ENCODE data around the gene KCNG4. TPM values are rescaled to one million over a fixed set of nuclear protein-coding genes. Genes with fewer than 3 reads are reported as not detected.

The KCNG4 gene
- polyA plus RNA-seq, 3 donors: not detected

DNA sequence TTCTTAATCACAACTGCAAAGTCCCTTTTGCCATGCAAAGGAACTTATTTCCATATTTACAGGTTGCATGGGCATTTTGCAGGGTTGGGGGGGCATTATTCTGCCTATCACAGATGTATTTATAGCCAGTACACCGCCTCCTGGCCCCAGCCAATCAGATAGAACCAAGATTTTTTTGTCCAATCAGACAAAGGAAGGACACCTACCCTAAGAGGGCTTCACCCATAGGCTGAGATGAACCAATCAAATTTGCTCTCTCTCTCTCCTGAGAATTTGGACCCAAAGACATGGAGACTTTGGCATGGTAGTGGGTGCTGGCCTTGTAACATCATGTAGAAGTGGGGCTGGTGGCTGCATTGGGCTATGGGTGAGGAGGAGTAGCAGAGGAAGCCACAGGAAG lies 3.9 kb upstream of the KCNG4 start:
- H3K27ac ChIP-seq (ENCODE audit: low read depth, low read length): no peak overlapping the region
- 88 to 96% (median 90%) methylated on average over 1 of the region's 1 CpG for WGBS, 3 donors

- whole genome bisulfite sequencing, 3 donors: 82 to 88% (median 85%) methylated on average over 9 of the region's 9 CpGs
- no peak overlapping the region for H3K27ac ChIP-seq (ENCODE audit: low read depth, low read length)
Observed at GRCh38 chr16:84242839-84243238, 3.0 kb upstream of the KCNG4 start.

DNA sequence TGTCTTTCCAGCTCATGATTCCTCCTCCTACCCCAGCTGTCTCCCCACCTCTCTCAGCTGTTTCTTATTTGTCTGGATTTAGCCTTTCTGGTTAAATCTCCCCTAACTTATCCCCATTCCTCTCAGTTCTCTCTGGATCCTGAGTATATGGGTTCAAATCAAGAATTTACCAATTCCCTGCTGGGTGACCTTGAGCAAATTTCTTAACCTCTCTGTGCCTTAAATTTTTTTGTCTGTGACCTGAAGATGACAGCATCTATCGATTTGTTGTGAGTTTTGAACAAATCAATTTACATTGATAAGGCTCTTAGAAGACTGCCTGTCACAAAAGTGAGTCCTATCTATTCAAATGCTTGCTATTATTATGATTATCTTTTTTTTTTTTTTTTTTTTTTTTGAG lies 2.0 kb upstream of the KCNG4 start:
- WGBS, 3 donors: 63 to 77% (median 65%) methylated on average over 1 of the region's 1 CpG
- no peak overlapping the region for H3K27ac ChIP-seq (ENCODE audit: low read depth, low read length)

DNA sequence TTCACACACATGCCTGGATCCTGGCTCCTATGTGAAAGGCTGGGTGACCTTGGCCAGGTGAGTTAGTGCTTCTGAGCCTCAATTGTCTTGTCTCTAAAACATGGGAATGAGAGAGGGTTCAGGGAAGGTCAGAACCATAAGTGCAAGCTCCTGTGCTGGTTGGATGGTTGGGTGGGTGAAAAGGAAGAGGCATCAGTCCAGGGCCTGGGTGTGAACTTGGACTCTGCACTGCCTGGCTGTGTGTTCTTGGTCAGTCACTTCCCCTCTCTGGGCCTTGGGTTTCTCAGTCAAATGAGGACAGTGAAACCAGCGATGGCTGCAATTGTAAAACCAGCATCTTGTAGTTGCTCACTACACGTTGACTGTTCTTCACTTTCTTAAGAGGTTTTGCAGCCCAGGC lies 643 bp upstream of the KCNG4 start:
- WGBS, 3 donors: 75 to 83% (median 83%) methylated on average over 2 of the region's 2 CpGs
- no peak overlapping the region for H3K27ac ChIP-seq (ENCODE audit: low read depth, low read length)

DNA sequence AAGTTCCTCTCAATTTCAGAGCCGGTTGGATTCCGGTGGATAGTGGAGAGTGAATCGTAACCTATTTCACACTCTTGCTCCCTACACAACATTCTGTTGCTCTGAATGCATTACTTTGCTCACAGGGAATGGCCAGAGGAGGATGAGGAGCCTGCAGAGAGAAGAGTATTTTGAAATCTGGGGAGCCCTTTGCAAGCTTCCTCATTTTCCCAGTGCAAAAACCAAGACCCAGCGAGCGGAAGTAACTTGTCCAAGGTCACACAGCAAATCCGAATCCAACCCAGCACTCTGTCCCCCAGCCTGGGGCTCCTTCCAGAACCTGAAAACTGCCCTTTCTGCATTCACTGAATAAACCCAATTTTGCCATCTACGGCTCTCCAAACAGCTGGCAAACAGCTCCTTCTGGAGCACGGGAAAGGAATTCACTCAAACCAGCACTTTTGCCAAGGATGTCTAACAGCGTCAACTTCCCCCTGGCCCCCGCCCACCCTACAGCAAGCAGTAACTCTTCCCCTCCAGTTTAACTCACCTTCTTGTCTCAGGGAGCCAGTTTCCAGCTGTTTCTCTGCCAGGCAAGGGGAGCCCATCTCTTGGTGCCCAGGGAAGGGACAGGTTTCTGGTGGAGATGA lies 557 bp downstream of the KCNG4 start:
- WGBS, 3 donors: 34 to 40% (median 36%) methylated on average over 10 of the region's 10 CpGs
- no peak overlapping the region for H3K27ac ChIP-seq (ENCODE audit: low read depth, low read length)

DNA sequence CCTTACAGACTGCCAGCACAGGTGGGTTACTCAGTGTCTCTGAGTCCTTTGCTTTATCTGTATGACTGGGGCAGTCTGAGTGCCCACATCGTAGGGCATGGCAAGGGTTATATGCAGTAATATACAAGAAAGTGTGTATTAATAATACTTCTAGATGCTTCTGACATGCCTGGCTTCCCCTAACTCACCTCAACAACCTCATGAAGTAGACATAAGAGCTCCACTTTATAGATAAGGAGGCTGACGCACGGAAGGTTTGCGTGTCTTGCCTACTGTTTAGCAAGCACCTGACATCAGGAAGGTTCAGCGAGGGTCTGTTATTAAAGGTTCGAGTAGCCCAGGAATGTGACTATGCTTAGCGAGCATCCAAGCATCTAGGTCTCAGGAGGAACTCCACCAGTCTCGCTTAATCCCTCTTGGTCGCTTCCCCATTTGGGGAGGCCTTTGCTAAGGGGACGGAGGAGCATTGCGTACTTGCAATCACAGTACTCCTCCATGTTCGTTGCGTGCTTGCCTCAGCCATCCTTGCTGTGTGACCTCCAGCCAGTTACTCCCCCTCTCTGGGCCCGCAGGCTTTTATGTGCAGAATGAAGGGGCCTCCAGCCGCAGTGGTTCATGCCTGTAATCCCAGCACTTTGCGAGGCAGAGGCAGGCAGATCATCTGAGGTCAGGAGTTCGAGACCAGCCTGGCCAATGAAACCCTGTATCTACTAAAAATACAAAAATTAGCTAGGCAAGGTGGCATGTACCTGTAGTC lies 1.6 kb downstream of the KCNG4 start:
- no peak overlapping the region for H3K27ac ChIP-seq (ENCODE audit: low read depth, low read length)
- 73 to 88% (median 86%) methylated on average over 17 of the region's 17 CpGs for WGBS, 3 donors

GRCh38 chr16:84236671-84237070 lies 3.1 kb downstream of the KCNG4 start:
- WGBS, 3 donors: 79 to 94% (median 92%) methylated on average over 25 of the region's 25 CpGs
- H3K27ac ChIP-seq (ENCODE audit: low read depth, low read length): no peak overlapping the region

GRCh38 chr16:84234321-84235241 lies 5.2 kb downstream of the KCNG4 start:
- no peak overlapping the region for H3K27ac ChIP-seq (ENCODE audit: low read depth, low read length)
- WGBS, 3 donors: 49 to 56% (median 52%) methylated on average over 21 of the region's 21 CpGs

GRCh38 chr16:84233748-84234147 lies 6.1 kb downstream of the KCNG4 start:
- WGBS, 3 donors: 75 to 85% (median 76%) methylated on average over 9 of the region's 9 CpGs
- H3K27ac ChIP-seq (ENCODE audit: low read depth, low read length): no peak overlapping the region

DNA sequence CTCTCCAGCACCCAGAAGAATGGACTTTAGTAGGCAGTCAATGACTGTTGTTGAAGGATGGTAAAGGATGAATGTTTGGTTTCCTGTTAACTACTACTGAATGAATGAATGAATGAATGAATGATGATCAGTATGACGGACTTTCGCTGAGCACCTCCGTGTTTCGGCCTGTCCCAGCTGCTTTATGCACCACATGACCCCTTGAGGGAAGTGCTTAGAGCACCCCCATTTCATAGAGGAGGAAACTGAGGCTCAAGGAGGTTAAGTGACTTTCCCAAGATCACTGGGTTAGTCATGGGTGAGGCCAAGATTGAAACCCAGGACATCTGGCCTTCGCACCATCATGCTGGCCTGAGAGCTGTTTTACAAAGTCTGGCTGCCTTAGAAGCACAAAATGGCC lies 6.8 kb downstream of the KCNG4 start:
- no peak overlapping the region for H3K27ac ChIP-seq (ENCODE audit: low read depth, low read length)
- WGBS, 3 donors: 89 to 95% (median 94%) methylated on average over 5 of the region's 5 CpGs

DNA sequence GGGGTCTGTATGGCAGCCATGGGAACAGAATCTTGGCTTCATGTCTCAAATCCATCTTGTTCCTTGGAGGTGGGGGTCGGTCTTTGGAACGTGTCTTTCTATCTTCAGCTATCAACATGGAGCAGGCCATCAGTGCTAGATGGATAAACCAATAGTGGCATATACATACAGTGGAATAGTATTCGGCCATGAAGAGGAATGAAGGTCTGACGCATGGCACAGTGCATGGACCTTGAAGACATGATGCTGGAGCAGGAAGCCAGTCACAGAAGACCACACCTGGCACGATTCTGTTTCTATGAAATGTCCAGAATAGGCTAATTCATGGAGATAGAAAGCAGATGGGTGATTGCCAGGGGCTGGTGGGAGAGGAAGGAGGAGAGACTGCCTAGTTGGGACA lies 7.8 kb downstream of the KCNG4 start:
- WGBS, 3 donors: 82 to 91% (median 91%) methylated on average over 5 of the region's 5 CpGs
- no peak overlapping the region for H3K27ac ChIP-seq (ENCODE audit: low read depth, low read length)

DNA sequence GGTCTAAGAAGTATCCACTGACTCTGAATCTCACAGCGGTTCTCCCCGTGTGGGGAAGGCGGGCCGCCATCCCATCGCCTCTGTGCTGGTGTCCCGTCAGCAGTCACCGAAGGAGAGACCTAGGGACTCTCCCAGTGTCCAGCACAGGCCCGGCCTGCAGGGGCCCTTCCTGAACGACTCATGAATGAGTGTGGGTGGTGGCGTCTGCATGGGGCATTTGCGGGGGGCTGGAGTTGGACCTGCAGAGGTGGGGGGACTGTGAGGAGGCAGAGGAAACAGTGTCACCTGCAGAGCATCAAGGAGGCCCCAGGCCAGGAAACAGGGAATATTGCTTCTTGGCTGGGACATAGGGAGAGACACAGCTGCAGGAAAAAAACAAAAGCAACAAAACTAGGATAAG lies 10.3 kb downstream of the KCNG4 start:
- WGBS, 3 donors: 83 to 87% (median 84%) methylated on average over 11 of the region's 11 CpGs
- no peak overlapping the region for H3K27ac ChIP-seq (ENCODE audit: low read depth, low read length)

DNA sequence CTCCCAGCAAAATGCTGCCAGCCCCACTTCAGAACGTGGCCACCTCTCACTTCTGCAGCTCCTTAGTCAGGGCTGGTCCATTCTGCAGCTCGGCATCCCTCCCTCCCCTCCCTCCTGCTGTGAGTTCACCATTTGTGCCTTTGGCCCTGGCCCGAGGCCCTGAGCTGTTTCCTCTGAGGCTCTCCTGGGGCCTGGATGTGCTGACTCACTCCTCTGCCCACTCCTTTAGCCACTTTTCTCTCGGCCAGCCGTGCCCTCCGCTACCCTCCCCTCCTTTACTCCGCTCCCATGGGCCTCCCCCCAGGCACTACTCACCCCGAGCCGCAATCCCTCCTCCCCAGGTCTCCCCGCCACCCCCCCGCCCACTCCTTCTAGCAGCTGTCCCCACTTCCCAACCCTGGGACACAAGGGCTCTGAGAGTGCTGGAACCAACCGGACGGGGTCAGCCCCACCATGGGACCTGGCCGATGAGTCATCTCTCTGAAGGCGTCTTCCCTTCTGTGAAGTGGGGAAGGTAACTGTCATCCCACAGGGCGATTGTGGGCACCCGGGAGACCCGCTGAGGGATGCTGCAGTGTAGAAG lies 11.5 kb downstream of the KCNG4 start:
- WGBS, 3 donors: 17 to 36% (median 20%) methylated on average over 18 of the region's 18 CpGs
- H3K27ac ChIP-seq (ENCODE audit: low read depth, low read length): no peak overlapping the region

DNA sequence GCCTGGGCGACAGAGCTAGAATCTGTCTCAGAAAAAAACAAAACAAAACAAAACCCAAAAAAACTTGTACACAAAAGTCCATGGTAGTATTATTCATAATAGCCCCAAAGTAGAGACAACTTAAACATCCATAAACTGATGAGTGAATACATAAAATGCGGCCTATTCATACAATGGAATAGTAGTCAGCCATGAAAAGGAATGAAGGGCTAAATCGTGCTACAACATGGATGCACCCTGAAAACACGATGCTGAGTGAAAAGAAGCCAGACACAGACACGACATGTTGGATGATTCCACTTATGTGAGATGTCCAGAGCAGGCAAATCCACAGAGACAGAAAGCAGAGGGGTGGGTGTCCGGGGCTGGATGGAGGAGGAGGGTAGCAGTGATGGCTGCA lies 12.3 kb downstream of the KCNG4 start:
- no peak overlapping the region for H3K27ac ChIP-seq (ENCODE audit: low read depth, low read length)
- 87 to 90% (median 88%) methylated on average over 6 of the region's 6 CpGs for WGBS, 3 donors

- H3K27ac ChIP-seq (ENCODE audit: low read depth, low read length): no peak overlapping the region
- WGBS, 3 donors: 75 to 86% (median 82%) methylated on average over 8 of the region's 8 CpGs
Observed at GRCh38 chr16:84226026-84226425, 13.8 kb downstream of the KCNG4 start.

GRCh38 chr16:84225571-84225970 lies 14.2 kb downstream of the KCNG4 start:
- WGBS, 3 donors: 77 to 86% (median 85%) methylated on average over 7 of the region's 7 CpGs

GRCh38 chr16:84225126-84225525 lies 14.7 kb downstream of the KCNG4 start:
- 82 to 86% (median 83%) methylated on average over 3 of the region's 3 CpGs for WGBS, 3 donors
- H3K27ac ChIP-seq (ENCODE audit: low read depth, low read length): no peak overlapping the region

More at GRCh38 chr16:84225571-84225970, 14.2 kb downstream of the KCNG4 start:
- no peak overlapping the region for H3K27ac ChIP-seq (ENCODE audit: low read depth, low read length)

DNA sequence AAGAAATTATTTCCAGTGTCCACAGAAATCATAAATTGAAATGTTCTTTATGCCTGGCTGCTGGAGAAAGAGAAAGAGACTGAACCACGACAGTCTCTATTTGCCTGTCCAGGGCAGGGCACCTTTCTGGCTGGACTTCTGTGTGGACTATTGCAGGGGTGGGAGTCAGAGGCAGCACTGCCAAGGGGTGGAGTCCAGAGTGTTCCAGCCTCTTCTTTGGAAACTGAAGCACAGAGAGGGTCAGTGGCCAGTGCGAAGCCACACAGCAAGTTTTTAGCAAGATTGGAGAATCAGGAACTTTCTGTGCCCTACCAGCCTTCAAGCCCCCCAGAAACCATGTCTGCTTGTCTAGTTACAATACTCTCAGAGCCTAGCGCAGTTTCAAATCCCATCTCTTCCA lies 15.3 kb downstream of the KCNG4 start:
- 82 to 93% (median 91%) methylated on average over 3 of the region's 3 CpGs for WGBS, 3 donors
- H3K27ac ChIP-seq (ENCODE audit: low read depth, low read length): no peak overlapping the region

GRCh38 chr16:84223456-84223855 lies 16.4 kb downstream of the KCNG4 start:
- 83 to 91% (median 89%) methylated on average over 4 of the region's 4 CpGs for WGBS, 3 donors
- H3K27ac ChIP-seq (ENCODE audit: low read depth, low read length): no peak overlapping the region

Data from adipose tissue (tissue), 3 donors.